Measurements from ENCODE around the gene ITPKB.

- no peak for TF ChIP-seq NFIC (IDR thresholded peaks at IDR 0.05; ENCODE audit: borderline replicate concordance)
- no peak for TF ChIP-seq MAX (IDR thresholded peaks at IDR 0.05; ENCODE audit: low read depth)
- TF ChIP-seq CTCF (IDR thresholded peaks at IDR 0.05) = no peak
- TF ChIP-seq SIN3A (IDR thresholded peaks at IDR 0.05; ENCODE audit: borderline replicate concordance, low read depth, low read length) = no peak
- TF ChIP-seq RAD21 (IDR thresholded peaks at IDR 0.05; ENCODE audit: low read length) = no peak
- TF ChIP-seq EZH2phosphoT487 (IDR thresholded peaks at IDR 0.05; ENCODE audit: borderline replicate concordance, low read depth) = no peak
- TF ChIP-seq TAF1 (IDR thresholded peaks at IDR 0.05; ENCODE audit: borderline replicate concordance, low read depth, low read length) = no peak
- no peak for TF ChIP-seq FOXJ3 (CRISPR knock-in tag; IDR thresholded peaks at IDR 0.05)
- no peak for TF ChIP-seq RXRA (IDR thresholded peaks at IDR 0.05; ENCODE audit: borderline replicate concordance, low read depth)
- TF ChIP-seq FOSL2 (IDR thresholded peaks at IDR 0.05; ENCODE audit: borderline replicate concordance, low read depth) = no peak
- no peak for TF ChIP-seq USF1 (IDR thresholded peaks at IDR 0.05; ENCODE audit: borderline replicate concordance, low read depth)
- no peak for TF ChIP-seq EP300 (IDR thresholded peaks at IDR 0.05; ENCODE audit: borderline replicate concordance in 1 of 2, low read depth in 1 of 2, low read length in 1 of 2)
- no peak for TF ChIP-seq SMC3 (IDR thresholded peaks at IDR 0.05; ENCODE audit: low read depth, low read length)
These were observed 26.9 kb downstream of the ITPKB start for GRCh38 chr1:226711976-226712741.
